Activated naive CD8-positive, alpha-beta T cell treated with anti-CD3 and anti-CD28 coated beads, Interleukin-2, amount 50 U/mL, for 24 hours (primary cell): Measurements from ENCODE around the gene ZFX.
A peak's percentile ranks its signal among the peaks of the same experiment; 100 is the strongest.

ENCODE experiments used
- ATAC-seq: fragments of 150-1000 bp; cut with Tn5 transposase; one replicate; pipeline ENCODE4 v1.10.0; 2021
- DNase-seq: peaks from one replicate; pipeline ENCODE4 v3.0.0; 2021
- H3K27ac Mint-ChIP-seq: one replicate; pipeline ENCODE4 v1.8.0; 2021; ENCODE audit warnings: mild to moderate bottlenecking, mixed read lengths
- H3K27me3 Mint-ChIP-seq: one replicate; pipeline ENCODE4 v1.8.0; 2021; ENCODE audit warnings: mixed read lengths
- H3K36me3 Mint-ChIP-seq: one replicate; pipeline ENCODE4 v1.8.0; 2021; ENCODE audit warnings: low read depth, mixed read lengths
- H3K4me1 Mint-ChIP-seq: one replicate; pipeline ENCODE4 v1.8.0; 2021; ENCODE audit warnings: mixed read lengths
- H3K4me3 Mint-ChIP-seq: one replicate; pipeline ENCODE4 v1.8.0; 2021; ENCODE audit warnings: mild to moderate bottlenecking, moderate library complexity, mixed read lengths
- H3K9me3 Mint-ChIP-seq: one replicate; pipeline ENCODE4 v1.8.0; 2021; ENCODE audit warnings: mixed read lengths

The ZFX gene

DNA sequence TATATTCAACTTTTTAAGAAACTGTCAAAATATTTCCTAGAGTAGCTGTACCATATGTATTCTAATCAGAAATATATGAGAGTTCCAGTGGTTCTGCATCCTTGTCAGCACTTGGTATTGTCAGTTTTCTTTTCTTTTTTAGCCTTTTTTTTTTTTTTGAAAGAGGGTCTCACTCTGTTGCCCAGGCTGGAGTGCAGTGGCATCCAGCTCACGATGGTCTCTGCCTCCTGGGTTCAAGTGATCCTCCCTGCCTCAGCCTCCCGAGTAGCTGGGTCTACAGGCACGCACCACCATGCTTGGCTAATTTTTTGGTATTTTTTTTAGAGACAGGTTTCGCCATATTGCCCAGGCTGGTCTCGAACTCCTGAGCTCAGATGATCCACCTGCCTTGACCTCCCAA, 79.1 kb downstream of the ZFX start:
- H3K4me1 Mint-ChIP-seq = no peaks in the 10 kb centered on the region
- no peak overlapping the region for H3K27ac Mint-ChIP-seq
- no peaks in the 10 kb centered on the region for H3K27me3 Mint-ChIP-seq
- DNase-seq = no peak
- H3K36me3 Mint-ChIP-seq = no peaks in the 10 kb centered on the region
- no peaks in the 10 kb centered on the region for H3K9me3 Mint-ChIP-seq
- no peak for ATAC-seq
- no peak overlapping the region for H3K4me3 Mint-ChIP-seq

DNA sequence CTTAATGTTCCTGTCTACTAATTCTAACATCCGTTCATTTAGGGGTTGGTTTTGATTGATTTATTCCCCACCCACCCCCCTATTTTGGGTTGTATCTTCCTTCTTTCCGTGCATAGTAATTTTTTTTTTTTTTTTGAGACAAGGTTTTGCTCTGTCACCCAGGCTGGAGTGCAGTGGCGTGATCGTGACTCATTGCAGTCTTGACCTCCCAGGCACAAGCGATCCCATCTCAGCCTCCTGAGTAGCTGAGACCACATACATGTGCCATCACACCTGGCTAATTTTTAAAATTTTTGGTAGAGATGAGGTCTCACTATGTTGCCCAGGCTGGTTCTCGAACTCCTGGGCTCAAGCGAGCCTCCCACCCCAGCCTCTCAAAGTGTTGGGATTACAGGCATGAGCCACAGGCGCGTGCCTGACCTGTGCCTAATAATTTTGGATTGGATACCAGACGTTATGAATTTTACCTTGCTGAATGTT, 79.9 kb downstream of the ZFX start:
- H3K36me3 Mint-ChIP-seq = no peaks in the 10 kb centered on the region
- H3K27ac Mint-ChIP-seq = no peak overlapping the region
- no peaks in the 10 kb centered on the region for H3K4me1 Mint-ChIP-seq
- H3K27me3 Mint-ChIP-seq = no peaks in the 10 kb centered on the region
- H3K9me3 Mint-ChIP-seq = no peaks in the 10 kb centered on the region
- ATAC-seq = no peak
- H3K4me3 Mint-ChIP-seq = no peak overlapping the region
- no peak for DNase-seq

DNA sequence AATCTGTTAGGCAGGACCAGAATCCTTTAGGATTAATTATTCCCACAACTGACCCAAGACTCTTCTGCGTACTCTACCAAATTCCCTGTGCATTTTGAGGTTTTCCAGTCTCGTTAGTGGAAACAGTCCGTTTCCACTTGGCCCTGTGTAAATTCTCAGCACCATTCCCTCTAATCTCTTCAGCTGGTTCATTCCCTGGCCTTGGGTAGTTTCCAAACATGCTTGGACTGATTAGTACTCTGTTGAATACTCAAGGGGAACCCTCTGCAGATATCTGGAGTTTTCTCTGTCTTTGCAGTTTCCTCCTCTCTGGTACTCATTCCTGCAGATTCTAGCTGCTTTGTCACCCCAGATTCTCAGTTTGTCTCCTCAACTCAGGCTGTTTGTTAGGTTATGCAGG, 80.4 kb downstream of the ZFX start:
- ATAC-seq (no peak), DNase-seq (no peak)
- Mint-ChIP-seq H3K4me1 (no peaks in the 10 kb centered on the region), H3K36me3 (no peaks in the 10 kb centered on the region), H3K9me3 (no peaks in the 10 kb centered on the region), H3K4me3 (no peak overlapping the region), H3K27me3 (no peaks in the 10 kb centered on the region), H3K27ac (no peak overlapping the region)

- H3K9me3 Mint-ChIP-seq = no peaks in the 10 kb centered on the region
- H3K27ac Mint-ChIP-seq = no peak overlapping the region
- DNase-seq = no peak
- no peaks in the 10 kb centered on the region for H3K27me3 Mint-ChIP-seq
- no peak overlapping the region for H3K4me3 Mint-ChIP-seq
- no peak for ATAC-seq
- H3K4me1 Mint-ChIP-seq = no peaks in the 10 kb centered on the region
- H3K36me3 Mint-ChIP-seq = no peaks in the 10 kb centered on the region
These were observed 81.6 kb downstream of the ZFX start for GRCh38 chrX:24231131-24231540.

GRCh38 chrX:24231641-24232179, 82.2 kb downstream of the ZFX start:
- no peaks in the 10 kb centered on the region for H3K36me3 Mint-ChIP-seq
- DNase-seq (no peak), ATAC-seq (no peak)
- H3K4me3 Mint-ChIP-seq = no peak overlapping the region
- H3K9me3 Mint-ChIP-seq = no peaks in the 10 kb centered on the region
- H3K27ac Mint-ChIP-seq = no peak overlapping the region
- H3K27me3 Mint-ChIP-seq = no peaks in the 10 kb centered on the region
- no peaks in the 10 kb centered on the region for H3K4me1 Mint-ChIP-seq

DNA sequence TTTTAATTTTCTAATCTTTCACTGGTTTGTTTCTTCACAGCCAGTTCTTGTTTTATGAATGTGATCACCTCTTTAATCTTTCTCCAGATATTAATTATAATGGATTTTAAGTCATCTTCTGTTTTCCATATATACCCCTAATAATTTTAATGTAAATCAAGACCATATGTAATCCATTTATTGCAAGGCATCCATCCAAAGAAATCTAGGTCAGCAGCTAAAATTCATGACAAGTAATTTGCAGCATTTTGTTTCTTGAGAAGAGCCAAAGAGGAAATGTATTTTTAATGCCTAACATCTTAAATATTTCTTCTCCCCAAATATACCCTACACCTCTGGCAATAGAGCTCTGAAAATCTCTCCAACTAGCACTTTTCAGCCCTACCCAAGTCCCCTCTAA, 83.3 kb downstream of the ZFX start:
- Mint-ChIP-seq H3K27me3 (no peaks in the 10 kb centered on the region), H3K9me3 (no peaks in the 10 kb centered on the region), H3K27ac (no peak overlapping the region), H3K4me1 (no peaks in the 10 kb centered on the region), H3K36me3 (no peaks in the 10 kb centered on the region), H3K4me3 (no peak overlapping the region)
- ATAC-seq = no peak
- DNase-seq = no peak

- DNase-seq (no peak), ATAC-seq (no peak)
- no peaks in the 10 kb centered on the region for H3K36me3 Mint-ChIP-seq
- no peaks in the 10 kb centered on the region for H3K4me1 Mint-ChIP-seq
- H3K27me3 Mint-ChIP-seq = no peaks in the 10 kb centered on the region
- H3K9me3 Mint-ChIP-seq = no peaks in the 10 kb centered on the region
- no peak overlapping the region for H3K4me3 Mint-ChIP-seq
- H3K27ac Mint-ChIP-seq = no peak overlapping the region
These were observed 85.7 kb downstream of the ZFX start for GRCh38 chrX:24235084-24235710.

DNA sequence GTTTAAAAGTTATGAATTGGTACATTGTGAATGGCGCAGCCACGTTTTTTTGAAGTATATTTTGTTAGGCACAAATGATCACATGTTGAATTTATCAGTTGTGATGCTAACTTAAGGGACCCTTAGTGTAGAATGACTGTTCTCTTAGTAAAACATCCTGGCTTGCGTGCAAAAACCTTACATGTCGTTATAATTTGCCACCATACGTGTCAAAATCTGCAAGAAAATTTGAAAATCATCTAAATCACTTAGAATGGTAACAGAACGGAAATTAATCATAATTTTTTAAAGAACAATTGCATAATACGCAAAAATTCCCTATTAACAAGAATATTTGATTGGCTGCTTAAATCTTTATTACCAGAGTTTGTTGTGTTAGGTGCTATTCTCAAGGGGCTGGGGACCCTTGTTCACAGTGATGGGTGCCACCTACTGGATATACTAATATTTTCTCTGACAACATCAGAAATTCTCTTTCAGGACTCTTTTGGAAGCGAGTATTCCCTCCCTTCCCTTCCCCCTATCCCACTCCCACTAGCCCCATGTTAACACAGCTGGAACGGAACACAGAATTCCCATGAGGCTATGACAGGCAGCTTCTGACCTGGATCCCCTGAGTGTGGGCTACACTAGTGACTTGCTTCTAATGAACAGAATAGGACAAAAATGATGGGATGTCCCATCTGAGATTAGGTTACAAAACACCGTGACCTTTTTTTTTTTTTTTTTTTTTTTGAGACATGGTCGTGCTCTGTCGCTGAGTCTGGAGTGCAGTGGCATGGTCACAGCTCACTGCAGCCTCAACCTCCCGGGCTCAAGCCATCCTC, 92.5 kb downstream of the ZFX start:
- no peak overlapping the region for H3K4me3 Mint-ChIP-seq
- H3K27me3 Mint-ChIP-seq = peaks cover 2% of the 10 kb centered on the region
- H3K4me1 Mint-ChIP-seq = peaks cover 9% of the 10 kb centered on the region
- no peak for ATAC-seq
- H3K9me3 Mint-ChIP-seq = no peaks in the 10 kb centered on the region
- DNase-seq = no peak
- no peaks in the 10 kb centered on the region for H3K36me3 Mint-ChIP-seq
- H3K27ac Mint-ChIP-seq = no peak overlapping the region

DNA sequence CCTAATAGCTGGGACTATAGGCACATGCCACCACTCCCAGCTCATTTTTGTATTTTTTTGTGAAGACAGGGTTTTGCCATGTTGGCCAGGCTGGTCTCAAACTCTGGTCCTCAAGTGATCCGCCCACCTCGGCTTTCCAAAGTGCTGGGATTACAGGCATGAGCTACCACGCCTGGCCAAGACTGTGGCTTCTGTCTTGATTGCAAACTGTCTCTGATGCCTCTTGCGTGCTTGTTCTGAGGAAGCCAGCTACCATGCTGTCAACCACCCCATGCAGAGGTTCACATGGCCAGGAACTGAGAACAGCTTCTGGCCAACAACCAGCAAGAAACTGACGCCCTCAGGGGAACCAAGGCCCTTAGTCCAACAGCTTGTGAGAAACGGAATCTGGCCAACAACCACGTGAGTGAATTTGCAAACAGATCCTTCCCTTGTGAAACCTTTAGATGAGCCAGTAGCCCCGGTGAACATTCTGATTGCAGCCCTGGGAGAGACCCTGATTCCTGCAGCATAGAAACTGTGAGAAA, 93.2 kb downstream of the ZFX start:
- ATAC-seq = no peak
- no peak overlapping the region for H3K27ac Mint-ChIP-seq
- H3K27me3 Mint-ChIP-seq = peaks cover 2% of the 10 kb centered on the region
- H3K9me3 Mint-ChIP-seq = no peaks in the 10 kb centered on the region
- H3K4me1 Mint-ChIP-seq = peaks cover 9% of the 10 kb centered on the region
- no peak overlapping the region for H3K4me3 Mint-ChIP-seq
- no peaks in the 10 kb centered on the region for H3K36me3 Mint-ChIP-seq
- no peak for DNase-seq

- Mint-ChIP-seq H3K9me3 (no peaks in the 10 kb centered on the region), H3K4me3 (no peak overlapping the region), H3K27ac (no peak overlapping the region), H3K36me3 (no peaks in the 10 kb centered on the region), H3K27me3 (peaks cover 2% of the 10 kb centered on the region), H3K4me1 (peaks cover 9% of the 10 kb centered on the region)
- no peak for ATAC-seq
- no peak for DNase-seq
These were observed 93.7 kb downstream of the ZFX start for GRCh38 chrX:24243188-24243587.

DNA sequence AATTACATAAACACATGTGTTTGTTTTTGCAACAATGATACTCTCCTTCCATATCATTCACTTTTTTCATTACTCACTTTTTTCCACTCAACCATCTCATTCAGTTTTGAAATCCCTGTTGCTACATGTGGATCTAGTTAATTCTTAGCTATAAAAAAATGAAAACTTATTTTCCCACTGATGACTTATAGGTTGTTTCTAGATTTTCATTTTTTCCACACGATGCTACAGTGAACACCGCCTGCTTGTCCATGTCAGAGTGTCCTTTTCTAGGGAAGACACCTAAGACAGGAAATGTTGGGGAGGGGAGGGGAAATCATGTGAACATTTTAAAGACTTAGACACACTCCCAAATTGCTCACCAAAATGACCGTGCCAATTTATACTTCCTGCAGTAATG, 94.2 kb downstream of the ZFX start:
- H3K36me3 Mint-ChIP-seq = no peaks in the 10 kb centered on the region
- H3K27me3 Mint-ChIP-seq = peaks cover 2% of the 10 kb centered on the region
- H3K4me1 Mint-ChIP-seq = peaks cover 9% of the 10 kb centered on the region
- no peak overlapping the region for H3K4me3 Mint-ChIP-seq
- ATAC-seq (peak; percentile 57), DNase-seq (no peak)
- peak overlapping the region; percentile 52 for H3K27ac Mint-ChIP-seq
- H3K9me3 Mint-ChIP-seq = no peaks in the 10 kb centered on the region

- Mint-ChIP-seq H3K36me3 (no peaks in the 10 kb centered on the region), H3K27ac (no peak overlapping the region), H3K4me1 (peaks cover 9% of the 10 kb centered on the region), H3K27me3 (peaks cover 2% of the 10 kb centered on the region), H3K9me3 (no peaks in the 10 kb centered on the region), H3K4me3 (no peak overlapping the region)
- DNase-seq (no peak), ATAC-seq (no peak)
These were observed 95.7 kb downstream of the ZFX start for GRCh38 chrX:24245202-24245601.

- no peak for ATAC-seq
- DNase-seq = no peak
- no peaks in the 10 kb centered on the region for H3K36me3 Mint-ChIP-seq
These were observed 98.5 kb downstream of the ZFX start for GRCh38 chrX:24248042-24248441.

GRCh38 chrX:24253030-24253429, 103.5 kb downstream of the ZFX start:
- ATAC-seq = no peak
- H3K4me3 Mint-ChIP-seq = no peak overlapping the region
- no peak for DNase-seq
- H3K27ac Mint-ChIP-seq = no peak overlapping the region
- no peaks in the 10 kb centered on the region for H3K9me3 Mint-ChIP-seq
- H3K4me1 Mint-ChIP-seq = no peaks in the 10 kb centered on the region
- no peaks in the 10 kb centered on the region for H3K36me3 Mint-ChIP-seq
- H3K27me3 Mint-ChIP-seq = peaks cover 2% of the 10 kb centered on the region

More at GRCh38 chrX:24248042-24248441, 98.5 kb downstream of the ZFX start:
- Mint-ChIP-seq H3K4me3 (no peak overlapping the region), H3K4me1 (peaks cover 9% of the 10 kb centered on the region), H3K9me3 (no peaks in the 10 kb centered on the region), H3K27ac (no peak overlapping the region), H3K27me3 (peaks cover 2% of the 10 kb centered on the region)

GRCh38 chrX:24253469-24253868, 103.9 kb downstream of the ZFX start:
- Mint-ChIP-seq H3K36me3 (no peaks in the 10 kb centered on the region), H3K27me3 (peaks cover 2% of the 10 kb centered on the region), H3K9me3 (no peaks in the 10 kb centered on the region), H3K27ac (no peak overlapping the region), H3K4me1 (no peaks in the 10 kb centered on the region), H3K4me3 (no peak overlapping the region)
- DNase-seq (no peak), ATAC-seq (no peak)
